OCI-LY1 (cell line): ENCODE measurements around the gene UQCRC2.
A peak's percentile ranks its signal among the peaks of the same experiment; 100 is the strongest.

Experiments used
- H2AFZ ChIP-seq: fragments of 200-600 bp; sonication (generic), shearing (Covaris generic); 2 replicates; pipeline ENCODE4 v1.6.0; 2014; ENCODE audit warnings: antibody characterized with exemption, mild to moderate bottlenecking, low read length
- H3F3A ChIP-seq: fragments of 200-600 bp; sonication (generic), shearing (Covaris generic); 2 replicates; pipeline ENCODE4 v1.6.0; 2014; ENCODE audit warnings: mild to moderate bottlenecking, antibody characterized with exemption, low read length, moderate library complexity; ENCODE audit not compliant: insufficient read depth
- H3K27ac ChIP-seq: fragments of 200-600 bp; sonication (generic); 2 replicates; pipeline ENCODE4 v1.5.1; 2014; ENCODE audit warnings: low read length, mixed run types, mild to moderate bottlenecking, low read depth; ENCODE audit not compliant: poor library complexity, severe bottlenecking
- H3K27me3 ChIP-seq: fragments of 200-600 bp; sonication (generic); 2 replicates; pipeline ENCODE4 v1.6.0; 2014; ENCODE audit warnings: antibody characterized with exemption, mild to moderate bottlenecking, low read length, moderate library complexity; ENCODE audit not compliant: insufficient read depth
- H3K36me3 ChIP-seq: fragments of 200-600 bp; sonication (generic); 2 replicates; pipeline ENCODE4 v1.6.1; 2014; ENCODE audit warnings: mild to moderate bottlenecking, antibody characterized with exemption, low read length, moderate library complexity, mixed read lengths; ENCODE audit not compliant: insufficient read depth
- H3K4me1 ChIP-seq: fragments of 200-600 bp; sonication (generic); 2 replicates; pipeline ENCODE4 v1.5.1; 2014; ENCODE audit warnings: mild to moderate bottlenecking, low read length, moderate library complexity; ENCODE audit not compliant: insufficient read depth, severe bottlenecking
- H3K4me2 ChIP-seq: fragments of 200-600 bp; sonication (generic), shearing (Covaris generic); 2 replicates; pipeline ENCODE4 v1.6.1; 2014; ENCODE audit warnings: low read length
- H3K4me3 ChIP-seq: fragments of 200-600 bp; sonication (generic); 2 replicates; pipeline ENCODE4 v1.5.1; 2014; ENCODE audit warnings: low read length, low read depth, mild to moderate bottlenecking, mixed read lengths; ENCODE audit not compliant: poor library complexity, severe bottlenecking
- H3K79me2 ChIP-seq: fragments of 200-600 bp; shearing (Covaris generic); 2 replicates; pipeline ENCODE4 v1.6.1; 2016; ENCODE audit warnings: mixed run types, low read length, mixed read lengths; ENCODE audit not compliant: insufficient read depth
- H3K9ac ChIP-seq: fragments of 200-600 bp; sonication (generic), shearing (Covaris generic); 2 replicates; pipeline ENCODE4 v1.6.1; 2014; ENCODE audit warnings: mild to moderate bottlenecking, low read length, mixed read lengths
- H3K9me2 ChIP-seq: fragments of 200-600 bp; sonication (generic), shearing (Covaris generic); 2 replicates; pipeline ENCODE4 v1.6.1; 2014; ENCODE audit warnings: low read depth, mild to moderate bottlenecking, low read length, mixed read lengths
- H3K9me3 ChIP-seq: fragments of 200-600 bp; shearing (Covaris generic); 2 replicates; pipeline ENCODE4 v1.6.1; 2014; ENCODE audit warnings: low read length, mixed read lengths
- H4K20me1 ChIP-seq: fragments of 200-600 bp; sonication (generic), shearing (Covaris generic); 2 replicates; pipeline ENCODE4 v1.6.0; 2016; ENCODE audit warnings: mild to moderate bottlenecking, low read length; ENCODE audit not compliant: insufficient read depth
- EZH2 ChIP-seq: fragments of 200-600 bp; sonication (generic), shearing (Covaris generic); IDR thresholded peaks from 2 replicates; pipeline ENCODE4 v1.8.0; 2017; ENCODE audit warnings: borderline replicate concordance, mixed run types, mild to moderate bottlenecking, antibody characterized with exemption, low read length, moderate library complexity, mixed read lengths
- TF ChIP-seq, protein P1 (sequence below): fragments of 200-600 bp; sonication (generic), shearing (Covaris generic); IDR thresholded peaks from 2 replicates; pipeline ENCODE4 v1.5.1; 2017; ENCODE audit warnings: mild to moderate bottlenecking, antibody characterized with exemption, low read length, moderate library complexity, mixed read lengths

UQCRC2 gene

DNA sequence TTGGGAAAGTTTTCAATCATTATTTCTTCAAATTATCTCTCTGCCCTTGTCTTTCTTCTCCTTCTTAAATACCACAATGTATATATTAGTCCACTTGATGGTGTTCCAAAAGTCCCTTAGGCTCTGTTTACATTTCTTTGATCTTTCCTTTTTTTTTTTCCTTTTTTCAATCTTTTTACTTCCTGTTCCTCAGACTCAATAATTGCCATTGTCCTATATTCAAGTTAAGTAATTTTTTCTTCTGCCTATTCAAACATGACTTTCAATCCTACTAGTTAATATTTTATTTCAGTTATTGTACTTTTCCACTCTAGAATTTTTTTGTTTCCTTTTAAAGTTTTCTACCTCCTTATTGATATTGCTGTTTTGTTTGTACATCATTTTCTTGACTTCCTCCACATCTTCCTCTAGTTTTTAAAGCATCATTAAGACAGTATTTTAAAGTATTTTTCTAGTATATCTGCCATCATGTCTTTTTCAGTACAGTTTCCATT, 15.8 kb upstream of the UQCRC2 start:
- no peaks in the 10 kb centered on the region for H3K79me2 ChIP-seq
- H4K20me1 ChIP-seq = no peaks in the 10 kb centered on the region
- H3K9ac ChIP-seq = peak overlapping the region; percentile 40
- peak overlapping the region; percentile 90 for H3K27ac ChIP-seq
- H3K9me2 ChIP-seq = no peaks in the 10 kb centered on the region
- H3K4me3 ChIP-seq = no peak overlapping the region
- peak overlapping the region; percentile 50 for H3K4me2 ChIP-seq
- H3K36me3 ChIP-seq = no peaks in the 10 kb centered on the region
- TF ChIP-seq EZH2 = no peak
- TF ChIP-seq, protein P1, sequence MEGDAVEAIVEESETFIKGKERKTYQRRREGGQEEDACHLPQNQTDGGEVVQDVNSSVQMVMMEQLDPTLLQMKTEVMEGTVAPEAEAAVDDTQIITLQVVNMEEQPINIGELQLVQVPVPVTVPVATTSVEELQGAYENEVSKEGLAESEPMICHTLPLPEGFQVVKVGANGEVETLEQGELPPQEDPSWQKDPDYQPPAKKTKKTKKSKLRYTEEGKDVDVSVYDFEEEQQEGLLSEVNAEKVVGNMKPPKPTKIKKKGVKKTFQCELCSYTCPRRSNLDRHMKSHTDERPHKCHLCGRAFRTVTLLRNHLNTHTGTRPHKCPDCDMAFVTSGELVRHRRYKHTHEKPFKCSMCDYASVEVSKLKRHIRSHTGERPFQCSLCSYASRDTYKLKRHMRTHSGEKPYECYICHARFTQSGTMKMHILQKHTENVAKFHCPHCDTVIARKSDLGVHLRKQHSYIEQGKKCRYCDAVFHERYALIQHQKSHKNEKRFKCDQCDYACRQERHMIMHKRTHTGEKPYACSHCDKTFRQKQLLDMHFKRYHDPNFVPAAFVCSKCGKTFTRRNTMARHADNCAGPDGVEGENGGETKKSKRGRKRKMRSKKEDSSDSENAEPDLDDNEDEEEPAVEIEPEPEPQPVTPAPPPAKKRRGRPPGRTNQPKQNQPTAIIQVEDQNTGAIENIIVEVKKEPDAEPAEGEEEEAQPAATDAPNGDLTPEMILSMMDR = no peak
- H3K4me1 ChIP-seq = peaks cover 40% of the 10 kb centered on the region
- peak overlapping the region; percentile 68; the same call in 1 of the 2 replicates for H2AFZ ChIP-seq
- H3K27me3 ChIP-seq = no peaks in the 10 kb centered on the region
- H3F3A ChIP-seq = no peaks in the 10 kb centered on the region; the same call in 1 of the 2 replicates
- H3K9me3 ChIP-seq = no peaks in the 10 kb centered on the region

DNA sequence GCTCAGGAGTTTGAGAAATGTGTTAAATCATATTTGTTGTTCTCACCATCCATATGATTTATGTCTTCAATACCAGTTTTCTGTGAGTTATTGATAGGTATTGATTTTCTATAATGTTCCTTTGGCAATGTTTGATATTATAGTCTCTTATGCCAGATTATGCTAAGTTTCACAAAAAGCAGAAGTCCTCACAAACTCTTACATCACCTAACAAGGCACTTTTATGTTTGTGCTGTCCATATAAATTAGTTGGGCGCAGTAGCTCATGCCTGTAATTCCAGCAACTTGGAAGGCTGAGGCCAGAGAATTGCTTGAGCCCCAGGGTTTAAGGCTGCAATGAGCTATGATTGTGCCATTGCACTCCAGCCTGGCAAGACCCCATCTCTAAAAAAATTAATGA, 12.6 kb upstream of the UQCRC2 start:
- H3K4me3 ChIP-seq = no peak overlapping the region
- no peak overlapping the region for H3K9ac ChIP-seq
- no peak overlapping the region for H2AFZ ChIP-seq
- H3K27me3 ChIP-seq = no peaks in the 10 kb centered on the region
- H4K20me1 ChIP-seq = no peaks in the 10 kb centered on the region
- H3K9me3 ChIP-seq = no peaks in the 10 kb centered on the region
- no peak overlapping the region for H3K27ac ChIP-seq
- no peak for TF ChIP-seq EZH2
- TF ChIP-seq, protein P1 = no peak
- H3K9me2 ChIP-seq = no peaks in the 10 kb centered on the region
- no peaks in the 10 kb centered on the region for H3K79me2 ChIP-seq
- no peaks in the 10 kb centered on the region for H3K36me3 ChIP-seq
- H3K4me1 ChIP-seq = peaks cover 25% of the 10 kb centered on the region
- peaks cover under 1% of the 10 kb centered on the region; the same call in 1 of the 2 replicates for H3F3A ChIP-seq
- no peak overlapping the region for H3K4me2 ChIP-seq

- Histone ChIP-seq H3K4me3 (no peak overlapping the region), H2AFZ (no peak overlapping the region), H3K4me2 (no peak overlapping the region), H3K27ac (no peak overlapping the region), H3K36me3 (no peaks in the 10 kb centered on the region), H3K79me2 (no peaks in the 10 kb centered on the region), H3K9me2 (no peaks in the 10 kb centered on the region), H4K20me1 (no peaks in the 10 kb centered on the region), H3K27me3 (no peaks in the 10 kb centered on the region), H3F3A (peaks cover 3% of the 10 kb centered on the region; the same call in 1 of the 2 replicates), H3K9me3 (no peaks in the 10 kb centered on the region), H3K4me1 (peaks cover under 1% of the 10 kb centered on the region), H3K9ac (no peak overlapping the region)
- no peak for TF ChIP-seq EZH2
- TF ChIP-seq, protein P1 = no peak
Measured at GRCh38 chr16:21943571-21943970, 9.6 kb upstream of the UQCRC2 start.
